ENCODE measurements around the gene ACTC1. TPM values are rescaled to one million over a fixed set of nuclear protein-coding genes. Genes with fewer than 3 reads are reported as not detected.

The ACTC1 gene
- total RNA-seq, 1 donor from 2014 or later = 4.0 TPM

- Mint-ChIP-seq H3K27me3 (ENCODE audit: unreplicated experiment) (peaks cover 63% of the 10 kb centered on the region), H3K9me3 (ENCODE audit: unreplicated experiment) (peaks cover 16% of the 10 kb centered on the region), H3K4me1 (ENCODE audit: unreplicated experiment) (no peaks in the 10 kb centered on the region), H3K36me3 (ENCODE audit: unreplicated experiment) (no peaks in the 10 kb centered on the region), H3K27ac (ENCODE audit: unreplicated experiment) (no peak overlapping the region), H3K4me3 (ENCODE audit: unreplicated experiment) (no peak overlapping the region)
- no peak for DNase-seq (ENCODE audit: extremely low spot score, unreplicated experiment)
- TF ChIP-seq CTCF (IDR thresholded peaks at IDR 0.05) = no peak
Observed at GRCh38 chr15:34780725-34781124, 14.6 kb downstream of the ACTC1 start.

GRCh38 chr15:34776606-34777105 lies 18.7 kb downstream of the ACTC1 start:
- Mint-ChIP-seq H3K27me3 (ENCODE audit: unreplicated experiment) (peaks cover 52% of the 10 kb centered on the region), H3K36me3 (ENCODE audit: unreplicated experiment) (no peaks in the 10 kb centered on the region), H3K4me3 (ENCODE audit: unreplicated experiment) (no peak overlapping the region), H3K9me3 (ENCODE audit: unreplicated experiment) (peaks cover 14% of the 10 kb centered on the region), H3K27ac (ENCODE audit: unreplicated experiment) (no peak overlapping the region), H3K4me1 (ENCODE audit: unreplicated experiment) (no peaks in the 10 kb centered on the region)
- no peak for TF ChIP-seq CTCF (IDR thresholded peaks at IDR 0.05)
- no peak for DNase-seq (ENCODE audit: extremely low spot score, unreplicated experiment)

- no peaks in the 10 kb centered on the region for H3K4me1 Mint-ChIP-seq (ENCODE audit: unreplicated experiment)
- H3K9me3 Mint-ChIP-seq (ENCODE audit: unreplicated experiment) = no peaks in the 10 kb centered on the region
- no peak overlapping the region for H3K27ac Mint-ChIP-seq (ENCODE audit: unreplicated experiment)
- H3K36me3 Mint-ChIP-seq (ENCODE audit: unreplicated experiment) = no peaks in the 10 kb centered on the region
- TF ChIP-seq CTCF (IDR thresholded peaks at IDR 0.05) = no peak
- H3K27me3 Mint-ChIP-seq (ENCODE audit: unreplicated experiment) = peaks cover 58% of the 10 kb centered on the region
- no peak overlapping the region for H3K4me3 Mint-ChIP-seq (ENCODE audit: unreplicated experiment)
- DNase-seq (ENCODE audit: extremely low spot score, unreplicated experiment) = no peak
Observed at GRCh38 chr15:34773917-34774316, 21.4 kb downstream of the ACTC1 start.

GRCh38 chr15:34773013-34773412 lies 22.3 kb downstream of the ACTC1 start:
- Mint-ChIP-seq H3K4me3 (ENCODE audit: unreplicated experiment) (no peak overlapping the region), H3K27me3 (ENCODE audit: unreplicated experiment) (peaks cover 66% of the 10 kb centered on the region)

GRCh38 chr15:34772312-34772711 lies 23.0 kb downstream of the ACTC1 start:
- H3K9me3 Mint-ChIP-seq (ENCODE audit: unreplicated experiment) = no peaks in the 10 kb centered on the region
- no peak overlapping the region for H3K27ac Mint-ChIP-seq (ENCODE audit: unreplicated experiment)
- no peaks in the 10 kb centered on the region for H3K4me1 Mint-ChIP-seq (ENCODE audit: unreplicated experiment)
- no peak for TF ChIP-seq CTCF (IDR thresholded peaks at IDR 0.05)
- H3K36me3 Mint-ChIP-seq (ENCODE audit: unreplicated experiment) = no peaks in the 10 kb centered on the region
- H3K27me3 Mint-ChIP-seq (ENCODE audit: unreplicated experiment) = peaks cover 70% of the 10 kb centered on the region
- no peak for DNase-seq (ENCODE audit: extremely low spot score, unreplicated experiment)
- H3K4me3 Mint-ChIP-seq (ENCODE audit: unreplicated experiment) = no peak overlapping the region

More at GRCh38 chr15:34773013-34773412, 22.3 kb downstream of the ACTC1 start:
- H3K27ac Mint-ChIP-seq (ENCODE audit: unreplicated experiment) = no peak overlapping the region
- no peaks in the 10 kb centered on the region for H3K4me1 Mint-ChIP-seq (ENCODE audit: unreplicated experiment)
- no peaks in the 10 kb centered on the region for H3K9me3 Mint-ChIP-seq (ENCODE audit: unreplicated experiment)
- TF ChIP-seq CTCF (IDR thresholded peaks at IDR 0.05) = no peak
- H3K36me3 Mint-ChIP-seq (ENCODE audit: unreplicated experiment) = no peaks in the 10 kb centered on the region
- DNase-seq (ENCODE audit: extremely low spot score, unreplicated experiment) = no peak
